ENCODE data around the gene MREG. TPM values are rescaled to one million over a fixed set of nuclear protein-coding genes. Genes with fewer than 3 reads are reported as not detected.
A peak's percentile ranks its signal among the peaks of the same experiment; 100 is the strongest.

MREG gene
- total RNA-seq, 1 donor from 2014 or later = 19.1 TPM

DNA sequence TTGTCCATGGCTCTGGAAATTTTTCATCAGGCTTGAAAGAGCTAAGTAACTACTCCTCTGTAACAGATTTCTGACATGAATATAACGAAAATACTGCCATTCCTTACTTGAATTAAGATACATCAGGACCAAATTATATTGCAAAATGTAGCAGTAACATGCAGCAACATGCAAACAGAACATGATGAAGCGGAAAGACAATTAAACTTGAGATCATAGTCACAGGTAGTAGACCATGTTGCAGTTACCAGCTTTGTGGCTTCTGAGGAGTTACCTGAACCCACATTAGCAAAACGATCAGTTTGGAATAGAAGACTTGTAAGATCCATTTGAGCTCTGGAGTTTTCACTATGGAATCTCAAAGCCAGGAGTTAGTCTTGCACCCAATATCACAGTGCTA lies 76.2 kb downstream of the MREG start:
- Histone ChIP-seq H3K4me1 (no peaks in the 10 kb centered on the region), H3K27me3 (no peaks in the 10 kb centered on the region), H3K36me3 (no peaks in the 10 kb centered on the region), H3K9ac (no peak overlapping the region), H2AFZ (replicated peaks) (no peak overlapping the region), H3K9me3 (ENCODE audit: low read depth) (no peaks in the 10 kb centered on the region), H3F3A (ENCODE audit: low read depth) (no peaks in the 10 kb centered on the region), H3K4me2 (no peak overlapping the region), H3K27ac (no peak overlapping the region), H3K79me2 (ENCODE audit: low read depth) (no peaks in the 10 kb centered on the region), H3K4me3 (no peak overlapping the region), H4K20me1 (ENCODE audit: low read depth) (no peaks in the 10 kb centered on the region)
- no peak overlapping the region for H3K27ac Mint-ChIP-seq
- no peaks in the 10 kb centered on the region for H3K36me3 Mint-ChIP-seq
- H3K27me3 Mint-ChIP-seq (ENCODE audit: insufficient read depth, low read depth) = peaks cover 6% of the 10 kb centered on the region
- H3K4me3 Mint-ChIP-seq = no peak overlapping the region
- DNase-seq (ENCODE audit: low spot score) = no peak
- no peaks in the 10 kb centered on the region for H3K9me3 Mint-ChIP-seq
- no peak for TF ChIP-seq EZH2phosphoT487 (IDR thresholded peaks at IDR 0.05)
- no peak for TF ChIP-seq EZH2 (IDR thresholded peaks at IDR 0.05)
- TF ChIP-seq CTCF (IDR thresholded peaks at IDR 0.05) = no peak
- no peaks in the 10 kb centered on the region for H3K4me1 Mint-ChIP-seq

GRCh38 chr2:215933151-215933550 lies 80.2 kb downstream of the MREG start:
- H3K27ac Mint-ChIP-seq = no peak overlapping the region
- no peaks in the 10 kb centered on the region for H3K27me3 ChIP-seq
- no peaks in the 10 kb centered on the region for H4K20me1 ChIP-seq (ENCODE audit: low read depth)
- no peaks in the 10 kb centered on the region for H3K79me2 ChIP-seq (ENCODE audit: low read depth)
- no peak overlapping the region for H3K4me3 ChIP-seq
- no peak overlapping the region for H3K9ac ChIP-seq
- TF ChIP-seq CTCF (IDR thresholded peaks at IDR 0.05) (no peak), EZH2phosphoT487 (IDR thresholded peaks at IDR 0.05) (no peak), EZH2 (IDR thresholded peaks at IDR 0.05) (no peak)
- H2AFZ ChIP-seq (replicated peaks) = no peak overlapping the region
- no peaks in the 10 kb centered on the region for H3K9me3 Mint-ChIP-seq
- no peak for DNase-seq (ENCODE audit: low spot score)
- H3K4me3 Mint-ChIP-seq = no peak overlapping the region
- H3K27me3 Mint-ChIP-seq (ENCODE audit: insufficient read depth, low read depth) = peaks cover 5% of the 10 kb centered on the region
- no peaks in the 10 kb centered on the region for H3K36me3 Mint-ChIP-seq
- H3K4me2 ChIP-seq = no peak overlapping the region
- no peaks in the 10 kb centered on the region for H3F3A ChIP-seq (ENCODE audit: low read depth)
- no peaks in the 10 kb centered on the region for H3K4me1 ChIP-seq
- peaks cover 7% of the 10 kb centered on the region for H3K4me1 Mint-ChIP-seq
- no peak overlapping the region for H3K27ac ChIP-seq
- H3K9me3 ChIP-seq (ENCODE audit: low read depth) = no peaks in the 10 kb centered on the region
- H3K36me3 ChIP-seq = no peaks in the 10 kb centered on the region

DNA sequence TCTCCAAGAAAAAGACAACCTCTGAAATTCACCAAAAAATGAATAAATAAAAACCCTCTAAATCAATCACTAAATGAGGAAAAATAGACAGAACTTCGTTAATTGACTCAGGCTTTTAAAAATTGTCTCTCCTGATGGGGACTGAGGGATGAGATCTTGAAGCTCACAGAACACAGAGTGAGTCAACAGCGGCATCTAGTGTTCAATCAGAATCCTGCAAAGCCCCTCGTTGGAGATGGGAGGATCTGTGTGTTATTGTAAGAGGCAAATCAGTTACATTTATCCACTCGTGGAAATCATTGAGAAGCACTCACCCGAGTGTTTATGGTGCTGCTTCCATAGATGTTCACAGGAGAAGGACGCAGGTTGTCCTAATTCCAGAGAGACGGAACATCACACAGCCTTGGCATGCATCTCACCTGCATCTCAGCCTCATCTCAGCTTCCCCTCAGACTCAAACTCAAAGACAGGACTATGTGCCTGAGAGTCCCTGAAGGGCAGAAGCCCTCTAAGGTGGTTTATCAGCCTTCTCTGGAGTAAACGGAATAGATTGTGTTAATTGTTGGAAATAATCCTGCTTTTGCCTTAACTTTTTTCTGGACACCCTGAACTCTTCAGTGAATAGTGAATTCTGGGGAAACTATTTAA lies 82.0 kb downstream of the MREG start:
- H3K4me2 ChIP-seq = no peak overlapping the region
- H4K20me1 ChIP-seq (ENCODE audit: low read depth) = no peaks in the 10 kb centered on the region
- no peaks in the 10 kb centered on the region for H3K9me3 ChIP-seq (ENCODE audit: low read depth)
- H3K27ac ChIP-seq = no peak overlapping the region
- Mint-ChIP-seq H3K27me3 (ENCODE audit: insufficient read depth, low read depth) (peaks cover 5% of the 10 kb centered on the region), H3K36me3 (no peaks in the 10 kb centered on the region), H3K9me3 (no peaks in the 10 kb centered on the region), H3K4me1 (peaks cover 7% of the 10 kb centered on the region), H3K4me3 (no peak overlapping the region), H3K27ac (no peak overlapping the region)
- no peak overlapping the region for H3K4me3 ChIP-seq
- H3K79me2 ChIP-seq (ENCODE audit: low read depth) = no peaks in the 10 kb centered on the region
- no peaks in the 10 kb centered on the region for H3F3A ChIP-seq (ENCODE audit: low read depth)
- no peaks in the 10 kb centered on the region for H3K36me3 ChIP-seq
- peak; percentile 74 for DNase-seq (ENCODE audit: low spot score)
- no peak overlapping the region for H3K9ac ChIP-seq
- H2AFZ ChIP-seq (replicated peaks) = peak overlapping the region; percentile 71
- H3K27me3 ChIP-seq = no peaks in the 10 kb centered on the region
- TF ChIP-seq CTCF (IDR thresholded peaks at IDR 0.05) (peak; percentile 99), EZH2 (IDR thresholded peaks at IDR 0.05) (no peak), EZH2phosphoT487 (IDR thresholded peaks at IDR 0.05) (no peak)
- no peaks in the 10 kb centered on the region for H3K4me1 ChIP-seq

All from neural progenitor cell (in vitro differentiated cells).